HG02970 (cell line): Measurements from ENCODE around the gene GTF3C1.
"Not testable (repeated sequence)": the region's sequence is repeated elsewhere in the genome, so short reads cannot be mapped to it uniquely, and the experiment has no call there.

Experiments
- ATAC-seq: cut with Tn5 transposase; IDR thresholded peaks from one replicate; pipeline ENCODE4 v1.9.1; 2021; ENCODE audit warnings: mild to moderate bottlenecking, moderate library complexity, moderate number of reproducible peaks; ENCODE audit not compliant: unreplicated experiment, low FRiP score

GTF3C1 gene

GRCh38 chr16:27470567-27471431, 78.9 kb downstream of the GTF3C1 start:
- ATAC-seq, result no peak

- no peak for ATAC-seq
Measured at GRCh38 chr16:27468941-27469531, 80.7 kb downstream of the GTF3C1 start.

- no peak for ATAC-seq
Measured at GRCh38 chr16:27465483-27465879, 84.2 kb downstream of the GTF3C1 start.

GRCh38 chr16:27464626-27465482, 84.9 kb downstream of the GTF3C1 start:
- ATAC-seq, result no peak

DNA sequence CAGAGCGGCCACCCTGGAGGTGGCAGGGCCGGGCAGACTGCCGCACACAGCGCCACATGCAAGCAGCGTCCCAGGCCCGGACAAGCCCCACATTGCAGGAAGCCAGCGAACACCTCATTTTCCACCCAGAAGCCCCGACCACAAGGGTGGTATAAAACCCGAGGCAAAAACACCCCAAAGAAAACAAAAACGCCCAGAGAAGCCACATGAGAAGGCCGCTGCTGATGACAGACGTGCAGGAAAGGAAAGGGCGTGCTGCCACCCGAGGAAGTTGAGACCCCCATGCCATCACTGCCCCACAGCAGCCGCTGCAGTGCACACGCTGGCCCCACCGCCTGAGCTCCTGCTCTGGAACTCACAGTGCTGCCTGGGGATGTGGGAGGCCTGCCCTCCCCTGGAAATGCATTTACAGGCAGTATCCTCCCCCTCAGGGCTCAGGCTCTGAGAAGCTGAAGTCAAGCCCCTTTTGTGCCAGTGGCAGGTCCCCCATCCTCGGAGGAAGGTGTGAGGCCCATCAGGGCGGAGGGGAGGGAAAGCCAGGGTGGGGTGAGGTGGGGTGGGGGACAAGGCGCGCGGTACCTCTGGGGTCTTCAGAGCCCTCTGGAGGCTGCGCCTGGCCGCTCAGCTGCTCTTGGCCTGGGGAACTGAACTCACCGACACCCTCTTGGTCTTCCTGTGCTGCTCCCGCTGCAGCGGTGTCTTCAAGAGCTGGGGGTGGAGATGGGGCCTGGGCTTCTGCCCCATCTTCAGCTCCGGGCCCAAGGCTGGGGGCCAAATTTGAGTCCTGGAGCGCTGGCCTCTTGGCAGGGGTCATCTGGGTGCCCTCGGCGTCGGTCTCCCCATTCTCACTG, 85.7 kb downstream of the GTF3C1 start:
- ATAC-seq, result no peak

- ATAC-seq, result no peak
Measured at GRCh38 chr16:27462846-27463682, 86.6 kb downstream of the GTF3C1 start.

DNA sequence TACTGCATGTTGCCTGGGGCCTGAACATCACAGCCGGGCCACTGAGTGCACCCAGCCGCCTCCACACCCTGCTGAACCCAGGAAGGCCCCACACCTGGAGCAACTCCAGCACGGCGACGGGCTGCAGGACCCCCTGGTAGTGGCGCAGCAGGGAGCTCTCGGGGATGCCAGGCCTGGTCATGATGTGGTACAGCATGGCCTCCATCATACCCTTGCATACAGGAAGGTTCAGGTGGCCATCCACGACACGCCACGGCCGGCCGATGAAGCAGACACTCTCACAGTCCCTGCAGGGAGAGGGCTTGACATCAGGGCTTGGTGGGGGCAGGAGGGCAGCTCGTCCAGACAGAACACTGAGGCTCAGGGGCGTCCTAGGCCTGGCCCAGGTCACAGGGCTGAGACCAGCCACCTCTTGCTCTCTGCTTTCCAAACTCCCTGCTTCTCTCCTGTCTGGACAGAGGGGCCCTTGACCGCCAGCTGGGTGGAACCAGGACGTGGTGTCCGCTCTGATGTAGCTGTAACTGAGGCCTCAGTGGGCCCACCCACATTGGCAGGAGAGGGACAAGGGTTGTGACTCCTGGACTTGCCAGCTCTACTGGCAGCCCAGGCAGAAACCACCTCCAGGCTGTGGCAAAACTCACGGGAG, 87.4 kb downstream of the GTF3C1 start:
- ATAC-seq, result no peak

GRCh38 chr16:27461483-27462171, 88.1 kb downstream of the GTF3C1 start:
- ATAC-seq, result no peak

- no peak for ATAC-seq
Measured at GRCh38 chr16:27460663-27461482, 88.8 kb downstream of the GTF3C1 start.

DNA sequence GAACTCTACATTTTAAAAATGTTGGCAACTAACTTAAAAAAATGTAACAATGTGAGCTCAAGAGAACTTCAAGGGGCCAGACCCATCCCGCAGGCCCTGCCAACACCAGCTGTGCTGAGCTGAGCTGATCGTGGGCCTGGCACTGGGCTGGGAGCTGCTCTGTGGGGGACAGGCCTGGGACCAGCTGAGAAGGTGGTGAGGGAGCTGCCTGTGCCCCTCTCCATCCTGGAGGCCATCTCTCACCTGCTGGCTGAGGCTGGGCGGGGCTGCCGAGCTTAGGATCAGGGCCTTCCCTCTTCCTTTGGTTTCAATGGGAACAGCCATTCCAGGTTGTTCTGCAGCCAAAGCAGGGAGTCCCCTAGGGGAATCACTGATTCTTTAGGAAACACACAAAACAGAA, 89.5 kb downstream of the GTF3C1 start:
- no peak for ATAC-seq

DNA sequence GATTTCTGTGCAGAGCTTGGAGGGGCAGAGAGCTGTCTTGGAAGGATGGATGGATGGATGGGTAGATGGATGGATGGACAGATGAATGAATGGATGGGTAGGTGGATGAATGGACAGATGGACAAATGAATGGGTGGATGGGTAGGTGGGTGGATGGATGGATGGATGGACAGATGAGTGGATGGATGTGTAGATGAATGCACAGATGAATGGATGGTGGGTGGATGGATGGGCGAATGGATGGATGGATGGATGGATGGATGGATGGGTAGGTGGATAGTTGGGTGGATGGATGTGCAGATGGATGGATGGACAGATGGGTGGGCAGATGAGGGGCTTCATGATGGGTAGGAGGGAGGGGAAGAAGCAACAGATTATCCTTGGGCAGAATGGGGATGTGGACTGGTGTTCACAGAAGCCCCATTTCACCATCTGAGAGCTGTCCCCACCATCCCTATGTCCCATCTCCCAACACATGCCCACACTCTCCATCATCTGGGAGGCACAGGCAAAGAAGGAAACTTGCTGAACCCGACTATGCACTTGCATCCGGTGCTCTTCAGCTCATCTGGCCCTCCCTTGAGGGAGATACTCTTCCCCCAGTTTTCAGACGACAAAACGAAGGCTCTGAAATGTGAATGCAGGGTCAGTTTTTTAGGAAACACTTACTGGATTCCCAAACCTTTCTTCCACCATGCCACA, 90.6 kb downstream of the GTF3C1 start:
- no peak for ATAC-seq

- no peak for ATAC-seq
Measured at GRCh38 chr16:27458258-27458657, 91.5 kb downstream of the GTF3C1 start.

DNA sequence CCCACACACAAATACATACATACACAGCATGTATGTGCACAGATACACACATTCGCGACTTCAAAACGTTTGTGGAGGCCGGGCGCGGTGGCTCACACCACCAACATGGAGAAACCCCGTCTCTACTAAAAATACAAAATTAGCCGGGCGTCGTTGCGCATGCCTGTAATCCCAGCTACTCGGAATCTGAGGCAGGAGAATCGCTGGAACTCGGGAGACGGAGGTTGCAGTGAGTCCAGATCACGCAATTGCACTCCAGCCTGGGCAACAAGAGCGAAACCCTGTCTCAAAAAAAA, 92.2 kb downstream of the GTF3C1 start:
- ATAC-seq, result not testable (repeated sequence)

GRCh38 chr16:27455700-27456099, 94.0 kb downstream of the GTF3C1 start:
- no peak for ATAC-seq

GRCh38 chr16:27453494-27453825, 96.3 kb downstream of the GTF3C1 start:
- ATAC-seq, result no peak

DNA sequence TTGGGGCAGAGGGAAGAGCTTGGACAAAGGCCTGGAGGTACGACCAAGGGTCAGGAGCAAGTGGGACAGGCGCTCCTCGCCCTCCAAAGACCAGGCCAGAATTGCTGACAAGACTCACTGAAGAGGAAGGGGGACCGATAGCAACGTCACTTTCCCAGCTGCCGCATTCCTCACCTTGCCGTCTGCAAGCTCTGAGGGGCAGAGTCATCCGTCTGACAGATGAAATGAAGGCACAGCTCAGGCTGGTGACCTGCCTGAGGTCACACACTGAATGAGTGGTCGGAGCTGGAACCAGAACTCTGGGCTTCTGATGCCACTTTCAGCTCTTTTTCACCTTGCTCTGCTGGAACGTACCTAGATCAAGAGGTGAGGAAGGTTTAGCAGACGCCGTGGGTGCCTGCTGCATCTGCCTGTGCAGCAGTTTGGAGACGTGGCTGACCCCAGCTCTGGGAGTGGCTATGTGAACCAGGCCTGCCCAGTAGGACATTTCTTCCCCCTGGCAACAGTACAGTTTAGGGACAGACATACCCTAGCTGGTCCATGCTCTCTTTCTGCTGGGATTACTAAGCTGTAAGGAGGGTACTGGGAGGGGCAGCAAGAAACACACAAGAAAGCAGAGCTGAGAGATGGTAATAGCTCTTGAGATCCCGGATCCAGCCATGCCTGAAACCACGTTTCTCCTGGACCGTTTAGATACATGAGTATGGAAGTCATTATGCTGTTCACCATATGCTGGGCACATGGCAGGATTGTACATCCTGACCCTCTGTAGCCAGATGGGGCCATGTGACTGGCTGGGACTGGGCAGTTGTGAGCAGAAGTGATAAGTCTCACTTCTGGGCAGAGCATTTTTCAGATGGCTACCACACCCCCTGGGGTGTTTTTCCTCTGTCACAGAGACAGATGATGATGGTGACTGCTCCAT, 96.9 kb downstream of the GTF3C1 start:
- no peak for ATAC-seq
